Astrocyte (in vitro differentiated cells and primary cell): ENCODE results near the gene PNMA1. TPM values are rescaled to one million over a fixed set of nuclear protein-coding genes. Genes with fewer than 3 reads are reported as not detected.

Source experiments
- DNase-seq: peaks from one replicate; pipeline ENCODE4 v3.0.0-alpha.2; 2010; ENCODE audit warnings: low read depth
- FAIRE-seq: peaks from 2 replicates; lab custom pipeline; 2011; peaks lifted over from hg19 to GRCh38; lab: Jason Lieb, UNC
- H2AFZ ChIP-seq: 2 replicates; pipeline ENCODE4 v1.6.0; 2012; ENCODE audit warnings: low read depth, low read length, inconsistent platforms
- H3K27ac ChIP-seq: 2 replicates; pipeline ENCODE4 v1.5.1; 2011; ENCODE audit warnings: low read depth, low read length, inconsistent platforms
- H3K27me3 ChIP-seq: 2 replicates; pipeline ENCODE4 v1.6.0; 2011; ENCODE audit warnings: low read length, inconsistent platforms; ENCODE audit not compliant: insufficient read depth
- H3K36me3 ChIP-seq: 2 replicates; pipeline ENCODE4 v1.5.1; 2011; ENCODE audit warnings: low read length, inconsistent platforms; ENCODE audit not compliant: insufficient read depth
- H3K4me1 ChIP-seq: 2 replicates; pipeline ENCODE4 v1.5.1; 2011; ENCODE audit warnings: low read length, inconsistent platforms; ENCODE audit not compliant: insufficient read depth
- H3K4me2 ChIP-seq: 2 replicates; pipeline ENCODE4 v1.6.0; 2012; ENCODE audit warnings: low read length, inconsistent platforms
- H3K4me3 ChIP-seq: 2 replicates; pipeline ENCODE4 v1.5.1; 2011; ENCODE audit warnings: low read depth, mild to moderate bottlenecking, low read length, inconsistent platforms; ENCODE audit not compliant: insufficient read depth
- H3K79me2 ChIP-seq: 2 replicates; pipeline ENCODE4 v1.6.0; 2012; ENCODE audit warnings: mild to moderate bottlenecking, low read length, inconsistent platforms; ENCODE audit not compliant: insufficient read depth
- H3K9ac ChIP-seq: 2 replicates; pipeline ENCODE4 v1.6.0; 2012; ENCODE audit warnings: mild to moderate bottlenecking, low read length, inconsistent platforms
- H3K9me3 ChIP-seq: 2 replicates; pipeline ENCODE4 v1.5.1; 2012; ENCODE audit warnings: low read depth, mild to moderate bottlenecking, low read length, inconsistent platforms; ENCODE audit not compliant: insufficient read depth
- H4K20me1 ChIP-seq: 2 replicates; pipeline ENCODE4 v1.6.0; 2012; ENCODE audit warnings: low read length, inconsistent platforms; ENCODE audit not compliant: insufficient read depth
- H3K27ac Mint-ChIP-seq: one replicate; pipeline ENCODE4 v1.8.0; 2021; ENCODE audit warnings: mild to moderate bottlenecking, mixed read lengths; ENCODE audit not compliant: unreplicated experiment
- H3K27me3 Mint-ChIP-seq: one replicate; pipeline ENCODE4 v1.8.0; 2021; ENCODE audit warnings: low read depth, mixed read lengths; ENCODE audit not compliant: unreplicated experiment
- H3K36me3 Mint-ChIP-seq: one replicate; pipeline ENCODE4 v1.8.0; 2021; ENCODE audit warnings: low read depth, mixed read lengths; ENCODE audit not compliant: unreplicated experiment
- H3K4me1 Mint-ChIP-seq: one replicate; pipeline ENCODE4 v1.8.0; 2021; ENCODE audit warnings: low read depth, mixed read lengths; ENCODE audit not compliant: unreplicated experiment
- H3K4me3 Mint-ChIP-seq: one replicate; pipeline ENCODE4 v1.8.0; 2021; ENCODE audit warnings: mild to moderate bottlenecking, moderate library complexity, mixed read lengths; ENCODE audit not compliant: unreplicated experiment
- H3K9me3 Mint-ChIP-seq: one replicate; pipeline ENCODE4 v1.8.0; 2021; ENCODE audit warnings: mild to moderate bottlenecking, mixed read lengths; ENCODE audit not compliant: unreplicated experiment
- EZH2 ChIP-seq: IDR thresholded peaks from 2 replicates; pipeline ENCODE4 v1.6.1; 2012; ENCODE audit warnings: mild to moderate bottlenecking, low read length, inconsistent platforms; ENCODE audit not compliant: insufficient read depth
- total RNA-seq: library from RNA; stranded (reverse); gene quantifications from 2 replicates; pipeline ENCODE4 v1.2.1, GENCODE V29; 2021
- TF ChIP-seq, protein P1 (sequence below): IDR thresholded peaks from 2 replicates; pipeline ENCODE4 v1.5.1; 2011; ENCODE audit warnings: low read depth, mild to moderate bottlenecking, inconsistent platforms, low read length, moderate library complexity; ENCODE audit not compliant: insufficient read depth

Gene PNMA1
- total RNA-seq, 1 donor from 2014 or later: 67.4 TPM

DNA sequence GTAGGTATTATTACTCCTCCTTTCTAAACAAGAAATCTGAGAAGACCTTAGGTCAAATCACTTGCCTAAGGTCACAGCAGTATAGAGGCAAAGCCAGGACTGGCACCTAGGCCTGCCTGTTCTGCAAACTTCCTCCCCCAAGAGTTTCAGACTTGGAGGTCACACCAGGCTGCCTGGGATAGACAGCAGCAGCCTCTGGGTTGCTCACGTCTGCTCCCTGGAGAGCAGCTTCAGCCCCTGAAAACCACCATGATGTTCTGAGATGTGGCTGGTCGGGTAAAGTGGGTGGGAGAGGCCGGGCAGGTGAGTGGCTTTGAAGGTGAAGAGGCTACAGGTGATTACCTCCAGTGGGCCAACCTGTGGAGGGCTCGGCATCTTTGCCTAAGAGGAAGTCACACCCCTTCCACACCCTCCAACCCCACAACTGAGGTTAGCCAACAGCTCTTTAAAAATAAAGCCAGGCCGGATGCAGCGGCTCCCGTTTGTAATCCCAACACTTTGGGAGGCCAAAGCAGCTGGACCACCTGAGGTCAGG is 37.0 kb upstream of the PNMA1 start:
- Mint-ChIP-seq H3K4me1 (peaks cover 59% of the 10 kb centered on the region), H3K27me3 (no peaks in the 10 kb centered on the region), H3K27ac (no peak overlapping the region), H3K36me3 (peaks cover 2% of the 10 kb centered on the region), H3K9me3 (no peaks in the 10 kb centered on the region), H3K4me3 (no peak overlapping the region)
- peaks cover 99% of the 10 kb centered on the region for H3K79me2 ChIP-seq
- no peak overlapping the region for H2AFZ ChIP-seq
- no peak overlapping the region for H3K4me3 ChIP-seq
- TF ChIP-seq, protein P1, sequence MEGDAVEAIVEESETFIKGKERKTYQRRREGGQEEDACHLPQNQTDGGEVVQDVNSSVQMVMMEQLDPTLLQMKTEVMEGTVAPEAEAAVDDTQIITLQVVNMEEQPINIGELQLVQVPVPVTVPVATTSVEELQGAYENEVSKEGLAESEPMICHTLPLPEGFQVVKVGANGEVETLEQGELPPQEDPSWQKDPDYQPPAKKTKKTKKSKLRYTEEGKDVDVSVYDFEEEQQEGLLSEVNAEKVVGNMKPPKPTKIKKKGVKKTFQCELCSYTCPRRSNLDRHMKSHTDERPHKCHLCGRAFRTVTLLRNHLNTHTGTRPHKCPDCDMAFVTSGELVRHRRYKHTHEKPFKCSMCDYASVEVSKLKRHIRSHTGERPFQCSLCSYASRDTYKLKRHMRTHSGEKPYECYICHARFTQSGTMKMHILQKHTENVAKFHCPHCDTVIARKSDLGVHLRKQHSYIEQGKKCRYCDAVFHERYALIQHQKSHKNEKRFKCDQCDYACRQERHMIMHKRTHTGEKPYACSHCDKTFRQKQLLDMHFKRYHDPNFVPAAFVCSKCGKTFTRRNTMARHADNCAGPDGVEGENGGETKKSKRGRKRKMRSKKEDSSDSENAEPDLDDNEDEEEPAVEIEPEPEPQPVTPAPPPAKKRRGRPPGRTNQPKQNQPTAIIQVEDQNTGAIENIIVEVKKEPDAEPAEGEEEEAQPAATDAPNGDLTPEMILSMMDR: no peak
- no peak for TF ChIP-seq EZH2
- H3K9ac ChIP-seq: no peak overlapping the region
- H3K27ac ChIP-seq: no peak overlapping the region
- FAIRE-seq: no peak
- no peaks in the 10 kb centered on the region for H3K27me3 ChIP-seq
- peaks cover 50% of the 10 kb centered on the region for H3K4me1 ChIP-seq
- no peak for DNase-seq
- no peak overlapping the region for H3K4me2 ChIP-seq
- peaks cover 99% of the 10 kb centered on the region for H4K20me1 ChIP-seq
- no peaks in the 10 kb centered on the region for H3K36me3 ChIP-seq
- H3K9me3 ChIP-seq: no peaks in the 10 kb centered on the region

DNA sequence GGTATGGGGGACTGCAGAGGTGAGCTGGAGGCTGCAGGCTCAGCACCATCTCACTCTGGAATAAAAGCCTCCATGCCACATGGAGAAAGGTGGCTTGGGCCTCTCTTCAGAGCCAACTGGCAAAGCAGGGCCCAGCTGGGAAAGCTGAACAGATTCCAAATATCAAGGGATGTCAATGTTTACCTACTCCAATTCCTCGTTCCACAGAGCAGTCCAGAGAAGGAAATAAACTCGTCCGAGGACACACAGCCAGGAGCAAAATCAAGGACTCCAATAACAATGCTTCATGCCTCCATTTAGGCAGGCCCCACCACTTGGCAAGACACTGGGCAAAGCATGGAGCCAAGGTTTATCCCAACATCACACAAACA is 36.3 kb upstream of the PNMA1 start:
- Histone ChIP-seq H3K4me1 (peaks cover 50% of the 10 kb centered on the region), H3K79me2 (peaks cover 99% of the 10 kb centered on the region), H3K9me3 (no peaks in the 10 kb centered on the region), H2AFZ (no peak overlapping the region), H3K36me3 (no peaks in the 10 kb centered on the region), H3K4me2 (no peak overlapping the region), H4K20me1 (peaks cover 99% of the 10 kb centered on the region), H3K27me3 (no peaks in the 10 kb centered on the region), H3K9ac (no peak overlapping the region), H3K4me3 (no peak overlapping the region), H3K27ac (no peak overlapping the region)
- Mint-ChIP-seq H3K4me1 (peaks cover 58% of the 10 kb centered on the region), H3K27me3 (no peaks in the 10 kb centered on the region), H3K36me3 (peaks cover 2% of the 10 kb centered on the region), H3K9me3 (no peaks in the 10 kb centered on the region), H3K4me3 (no peak overlapping the region), H3K27ac (no peak overlapping the region)
- FAIRE-seq (no peak), DNase-seq (no peak)
- TF ChIP-seq, protein P1: no peak
- no peak for TF ChIP-seq EZH2

DNA sequence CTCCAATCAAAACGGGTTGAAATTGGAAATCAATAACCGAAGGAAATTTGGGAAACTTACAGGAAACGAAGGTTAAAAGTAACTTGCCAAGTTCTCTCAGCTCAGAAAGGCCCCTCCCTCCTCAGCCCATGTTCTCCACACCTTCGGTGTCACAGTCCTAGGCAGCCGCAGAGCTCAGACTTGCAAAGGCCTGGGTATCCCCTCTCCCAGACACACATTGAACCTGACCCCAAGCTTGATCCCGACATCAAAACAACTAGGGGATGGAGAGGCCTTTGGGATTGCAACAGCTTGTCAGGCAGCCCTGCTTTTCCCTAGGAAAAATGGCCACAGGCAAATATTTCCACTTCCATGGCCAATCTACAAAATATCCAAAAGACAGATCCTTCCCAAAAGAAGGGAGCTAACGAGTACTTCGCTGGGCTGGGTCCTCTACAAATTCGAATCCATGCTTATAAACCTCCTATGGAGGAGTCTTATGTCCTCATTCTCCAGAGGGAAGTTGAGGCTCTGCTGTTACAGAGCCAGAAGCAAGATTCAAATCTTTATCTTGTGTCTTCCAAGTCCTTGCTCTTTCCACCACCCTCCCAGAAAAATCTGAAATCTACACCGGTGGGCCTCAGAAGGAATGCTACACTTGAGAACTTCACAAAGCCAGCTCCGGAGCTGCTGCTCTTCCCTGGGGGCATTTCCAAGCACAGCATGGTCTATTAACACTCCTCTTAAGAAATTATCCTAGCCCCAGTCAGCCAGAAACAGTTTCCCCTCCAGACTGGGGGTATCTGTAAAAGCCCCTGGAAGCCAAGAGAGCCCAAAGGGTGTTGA is 35.7 kb upstream of the PNMA1 start:
- H3K4me1 Mint-ChIP-seq: peaks cover 57% of the 10 kb centered on the region
- H3K4me2 ChIP-seq: no peak overlapping the region
- no peaks in the 10 kb centered on the region for H3K36me3 ChIP-seq
- no peaks in the 10 kb centered on the region for H3K27me3 ChIP-seq
- no peak overlapping the region for H3K4me3 ChIP-seq
- DNase-seq (no peak), FAIRE-seq (no peak)
- peaks cover 2% of the 10 kb centered on the region for H3K36me3 Mint-ChIP-seq
- no peak overlapping the region for H3K27ac ChIP-seq
- no peaks in the 10 kb centered on the region for H3K27me3 Mint-ChIP-seq
- no peak overlapping the region for H3K4me3 Mint-ChIP-seq
- no peak overlapping the region for H2AFZ ChIP-seq
- H3K4me1 ChIP-seq: peaks cover 47% of the 10 kb centered on the region
- H4K20me1 ChIP-seq: peaks cover 99% of the 10 kb centered on the region
- H3K9ac ChIP-seq: no peak overlapping the region
- peaks cover 99% of the 10 kb centered on the region for H3K79me2 ChIP-seq
- H3K9me3 ChIP-seq: no peaks in the 10 kb centered on the region
- H3K27ac Mint-ChIP-seq: no peak overlapping the region
- TF ChIP-seq EZH2: no peak
- TF ChIP-seq, protein P1: no peak
- H3K9me3 Mint-ChIP-seq: no peaks in the 10 kb centered on the region
